ENCODE data around the gene TMEM41A.
"Not testable (repeated sequence)": the region's sequence is repeated elsewhere in the genome, so short reads cannot be mapped to it uniquely, and the experiment has no call there.

Gene TMEM41A

GRCh38 chr3:185465471-185465870 is 33.4 kb downstream of the TMEM41A start:
- TF ChIP-seq SP1 (IDR thresholded peaks at IDR 0.05) (no peak), BHLHE40 (IDR thresholded peaks at IDR 0.05; ENCODE audit: borderline replicate concordance) (no peak), HDGF (IDR thresholded peaks at IDR 0.05; ENCODE audit: borderline replicate concordance) (no peak), ELF4 (IDR thresholded peaks at IDR 0.05) (no peak), LEF1 (IDR thresholded peaks at IDR 0.05; ENCODE audit: borderline replicate concordance) (no peak), SUZ12 (IDR thresholded peaks at IDR 0.05) (no peak), CTBP1 (IDR thresholded peaks at IDR 0.05; ENCODE audit: borderline replicate concordance) (no peak), PKNOX1 (IDR thresholded peaks at IDR 0.05) (no peak), TARDBP (IDR thresholded peaks at IDR 0.05) (no peak), FOXK2 (IDR thresholded peaks at IDR 0.05) (no peak), FOXA1 (IDR thresholded peaks at IDR 0.05) (no peak), FOXM1 (IDR thresholded peaks at IDR 0.05; ENCODE audit: borderline replicate concordance) (no peak), ARNT (IDR thresholded peaks at IDR 0.05) (no peak), ZNF384 (IDR thresholded peaks at IDR 0.05) (no peak), NFRKB (IDR thresholded peaks at IDR 0.05) (no peak), L3MBTL2 (conservative IDR thresholded peaks at IDR 0.05) (no peak)
- ChIA-PET POLR2A (no interaction called here), CTCF (no interaction called here)
- DNase-seq (ENCODE audit: extremely low spot score), result no peak

- POLR2A ChIA-PET, result no interaction called here
- DNase-seq (ENCODE audit: extremely low spot score), result peak; percentile 8
- TF ChIP-seq FOXM1 (IDR thresholded peaks at IDR 0.05; ENCODE audit: borderline replicate concordance) (no peak), FOXK2 (IDR thresholded peaks at IDR 0.05) (no peak), SP1 (IDR thresholded peaks at IDR 0.05) (no peak), PKNOX1 (IDR thresholded peaks at IDR 0.05) (no peak), ARNT (IDR thresholded peaks at IDR 0.05) (no peak), FOXA1 (IDR thresholded peaks at IDR 0.05) (no peak), SUZ12 (IDR thresholded peaks at IDR 0.05) (no peak), TARDBP (IDR thresholded peaks at IDR 0.05) (no peak), LEF1 (IDR thresholded peaks at IDR 0.05; ENCODE audit: borderline replicate concordance) (no peak)
- CTCF ChIA-PET, result interaction anchor here (1.0 kb wide), 1 partner anchor 18 kb away, joined by 4 read pairs; no protein-coding TSS in a partner anchor
Observed at GRCh38 chr3:185460719-185461350, 38.0 kb downstream of the TMEM41A start.

- POLR2A ChIA-PET, result no interaction called here
- TF ChIP-seq ARNT (IDR thresholded peaks at IDR 0.05), result no peak
- TF ChIP-seq NFRKB (IDR thresholded peaks at IDR 0.05), result no peak
- no peak for TF ChIP-seq TARDBP (IDR thresholded peaks at IDR 0.05)
- no peak for TF ChIP-seq SP1 (IDR thresholded peaks at IDR 0.05)
- CTCF ChIA-PET, result interaction anchor here (1.0 kb wide), 1 partner anchor 19 kb away, joined by 4 read pairs; no protein-coding TSS in a partner anchor
- DNase-seq (ENCODE audit: extremely low spot score), result no peak
Observed at GRCh38 chr3:185460309-185460708, 38.5 kb downstream of the TMEM41A start.

- TF ChIP-seq SUZ12 (IDR thresholded peaks at IDR 0.05), result no peak
- no peak for TF ChIP-seq ELF4 (IDR thresholded peaks at IDR 0.05)
- TF ChIP-seq HDGF (IDR thresholded peaks at IDR 0.05; ENCODE audit: borderline replicate concordance), result no peak
- no peak for TF ChIP-seq FOXK2 (IDR thresholded peaks at IDR 0.05)
- TF ChIP-seq NFRKB (IDR thresholded peaks at IDR 0.05), result no peak
- no peak for TF ChIP-seq LEF1 (IDR thresholded peaks at IDR 0.05; ENCODE audit: borderline replicate concordance)
- TF ChIP-seq CTBP1 (IDR thresholded peaks at IDR 0.05; ENCODE audit: borderline replicate concordance), result no peak
- no peak for TF ChIP-seq ZNF384 (IDR thresholded peaks at IDR 0.05)
- no peak for TF ChIP-seq FOXA1 (IDR thresholded peaks at IDR 0.05)
- TF ChIP-seq BHLHE40 (IDR thresholded peaks at IDR 0.05; ENCODE audit: borderline replicate concordance), result no peak
- TF ChIP-seq FOXM1 (IDR thresholded peaks at IDR 0.05; ENCODE audit: borderline replicate concordance), result no peak
- no peak for TF ChIP-seq SP1 (IDR thresholded peaks at IDR 0.05)
- no peak for DNase-seq (ENCODE audit: extremely low spot score)
- ChIA-PET CTCF (no interaction called here), POLR2A (no interaction called here)
Observed at GRCh38 chr3:185457376-185457775, 41.5 kb downstream of the TMEM41A start.

- DNase-seq (ENCODE audit: extremely low spot score); POLR2A ChIA-PET; CTCF ChIA-PET: not testable (repeated sequence)
Observed at GRCh38 chr3:185451432-185451831, 47.4 kb downstream of the TMEM41A start.

- ChIA-PET CTCF (no interaction called here), POLR2A (no interaction called here)
- no peak for DNase-seq (ENCODE audit: extremely low spot score)
- TF ChIP-seq TARDBP (IDR thresholded peaks at IDR 0.05) (no peak), BHLHE40 (IDR thresholded peaks at IDR 0.05; ENCODE audit: borderline replicate concordance) (no peak), ELF4 (IDR thresholded peaks at IDR 0.05) (no peak), CTBP1 (IDR thresholded peaks at IDR 0.05; ENCODE audit: borderline replicate concordance) (no peak), FOXM1 (IDR thresholded peaks at IDR 0.05; ENCODE audit: borderline replicate concordance) (no peak), ARNT (IDR thresholded peaks at IDR 0.05) (no peak), SP1 (IDR thresholded peaks at IDR 0.05) (no peak)
Observed at GRCh38 chr3:185448107-185448506, 50.7 kb downstream of the TMEM41A start.

- ChIA-PET CTCF (no interaction called here), POLR2A (interaction anchor here (1.6 kb wide), 1 partner anchor 142 kb away, joined by 3 read pairs; the partner anchor contains the start of gene SENP2)
- DNase-seq (ENCODE audit: extremely low spot score), result no peak
- TF ChIP-seq ARNT (IDR thresholded peaks at IDR 0.05) (no peak), NFRKB (IDR thresholded peaks at IDR 0.05) (no peak), ELF4 (IDR thresholded peaks at IDR 0.05) (no peak), SUZ12 (IDR thresholded peaks at IDR 0.05) (no peak), FOXA1 (IDR thresholded peaks at IDR 0.05) (no peak), LEF1 (IDR thresholded peaks at IDR 0.05; ENCODE audit: borderline replicate concordance) (no peak), TARDBP (IDR thresholded peaks at IDR 0.05) (no peak), ZNF384 (IDR thresholded peaks at IDR 0.05) (no peak), L3MBTL2 (conservative IDR thresholded peaks at IDR 0.05) (no peak)
Observed at GRCh38 chr3:185444329-185444728, 54.5 kb downstream of the TMEM41A start.
